SU-DHL-6 (cell line): ENCODE results near the gene ZP1.

Experiments used
- EZH2phosphoT487 ChIP-seq: fragments of 200-600 bp; sonication (generic), shearing (Covaris generic); conservative IDR thresholded peaks from 2 replicates; pipeline ENCODE4 v1.6.1; 2018; ENCODE audit warnings: mild to moderate bottlenecking, antibody characterized with exemption, low read length, moderate library complexity, mixed read lengths
- TF ChIP-seq, protein P1 (sequence below): fragments of 200-600 bp; sonication (generic); IDR thresholded peaks from one replicate; pipeline ENCODE4 v1.5.1; 2017; ENCODE audit warnings: antibody characterized with exemption, mild to moderate bottlenecking, low read length, moderate library complexity; ENCODE audit not compliant: insufficient read depth, poor library complexity, severe bottlenecking

DNA sequence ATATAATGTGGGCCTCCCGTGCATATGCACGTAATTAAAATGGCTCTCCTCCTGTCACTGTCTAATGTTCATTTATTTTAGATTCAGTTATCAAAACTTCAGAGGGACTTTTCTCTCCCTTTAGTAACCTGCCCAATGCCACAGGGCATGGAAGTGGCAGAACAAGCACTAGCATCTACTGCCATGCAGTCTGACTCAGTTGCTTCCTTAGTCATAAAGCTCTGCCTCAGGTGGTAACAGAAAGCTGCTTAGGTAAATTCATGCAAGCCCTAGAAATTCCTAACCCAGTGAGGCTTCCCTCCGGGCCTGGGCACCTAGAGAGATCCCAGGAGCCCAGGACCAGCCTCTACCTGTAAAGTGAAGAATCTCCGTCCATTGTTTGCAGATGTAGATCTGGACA, 30.2 kb downstream of the ZP1 start:
- TF ChIP-seq, protein P1, sequence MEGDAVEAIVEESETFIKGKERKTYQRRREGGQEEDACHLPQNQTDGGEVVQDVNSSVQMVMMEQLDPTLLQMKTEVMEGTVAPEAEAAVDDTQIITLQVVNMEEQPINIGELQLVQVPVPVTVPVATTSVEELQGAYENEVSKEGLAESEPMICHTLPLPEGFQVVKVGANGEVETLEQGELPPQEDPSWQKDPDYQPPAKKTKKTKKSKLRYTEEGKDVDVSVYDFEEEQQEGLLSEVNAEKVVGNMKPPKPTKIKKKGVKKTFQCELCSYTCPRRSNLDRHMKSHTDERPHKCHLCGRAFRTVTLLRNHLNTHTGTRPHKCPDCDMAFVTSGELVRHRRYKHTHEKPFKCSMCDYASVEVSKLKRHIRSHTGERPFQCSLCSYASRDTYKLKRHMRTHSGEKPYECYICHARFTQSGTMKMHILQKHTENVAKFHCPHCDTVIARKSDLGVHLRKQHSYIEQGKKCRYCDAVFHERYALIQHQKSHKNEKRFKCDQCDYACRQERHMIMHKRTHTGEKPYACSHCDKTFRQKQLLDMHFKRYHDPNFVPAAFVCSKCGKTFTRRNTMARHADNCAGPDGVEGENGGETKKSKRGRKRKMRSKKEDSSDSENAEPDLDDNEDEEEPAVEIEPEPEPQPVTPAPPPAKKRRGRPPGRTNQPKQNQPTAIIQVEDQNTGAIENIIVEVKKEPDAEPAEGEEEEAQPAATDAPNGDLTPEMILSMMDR, result no peak
- no peak for TF ChIP-seq EZH2phosphoT487
